CD4-positive, alpha-beta T cell treated with Interleukin-4 for 4 hours (primary cell): ENCODE measurements around the gene SOHLH2.

Experiments used
- DNase-seq: peaks from one replicate; pipeline ENCODE4 v3.0.0-alpha.2; 2020

The SOHLH2 gene

GRCh38 chr13:36130552-36131221, 83.7 kb downstream of the SOHLH2 start:
- no peak for DNase-seq

- DNase-seq = no peak
Measured at GRCh38 chr13:36130193-36130551, 84.2 kb downstream of the SOHLH2 start.

GRCh38 chr13:36129539-36129938, 84.8 kb downstream of the SOHLH2 start:
- DNase-seq = no peak

DNA sequence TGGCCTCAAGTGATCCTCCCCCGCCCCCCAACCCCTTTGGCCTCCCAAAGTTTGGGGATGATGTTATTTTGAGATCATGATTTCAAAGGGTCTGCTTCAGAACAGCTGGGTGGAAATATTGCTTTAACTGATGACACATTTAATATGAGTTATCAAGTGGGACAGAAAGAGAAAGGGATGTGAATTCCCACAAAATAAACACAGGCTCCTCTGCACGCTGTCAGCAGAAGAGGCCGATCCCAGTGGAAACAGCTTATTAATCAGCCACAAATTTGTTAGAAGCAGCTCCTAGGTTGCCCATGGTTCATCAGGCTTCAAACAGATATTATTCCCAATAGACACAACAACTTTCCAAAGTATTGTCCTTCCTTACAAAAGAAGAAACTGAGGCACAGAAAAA, 87.9 kb downstream of the SOHLH2 start:
- DNase-seq = no peak

DNA sequence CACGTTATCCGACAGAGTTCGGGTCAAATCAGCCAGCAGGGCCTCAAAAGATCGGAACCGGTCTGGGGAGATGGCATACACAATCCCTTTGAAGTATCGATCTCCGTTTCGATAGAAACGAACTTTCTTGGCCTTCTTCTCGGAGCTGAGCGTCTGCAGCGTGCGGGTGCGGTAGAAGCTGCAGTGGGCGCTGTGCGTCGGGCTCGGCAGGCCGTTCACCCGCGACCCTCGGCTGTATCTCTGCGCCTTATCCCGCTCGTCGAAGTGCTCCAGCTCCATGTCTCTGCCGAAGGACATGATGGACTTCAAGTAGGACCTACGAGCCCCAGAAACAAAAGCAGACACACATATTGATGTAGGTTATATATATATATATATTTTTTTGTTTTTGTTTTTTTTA, 88.5 kb downstream of the SOHLH2 start:
- DNase-seq = no peak

DNA sequence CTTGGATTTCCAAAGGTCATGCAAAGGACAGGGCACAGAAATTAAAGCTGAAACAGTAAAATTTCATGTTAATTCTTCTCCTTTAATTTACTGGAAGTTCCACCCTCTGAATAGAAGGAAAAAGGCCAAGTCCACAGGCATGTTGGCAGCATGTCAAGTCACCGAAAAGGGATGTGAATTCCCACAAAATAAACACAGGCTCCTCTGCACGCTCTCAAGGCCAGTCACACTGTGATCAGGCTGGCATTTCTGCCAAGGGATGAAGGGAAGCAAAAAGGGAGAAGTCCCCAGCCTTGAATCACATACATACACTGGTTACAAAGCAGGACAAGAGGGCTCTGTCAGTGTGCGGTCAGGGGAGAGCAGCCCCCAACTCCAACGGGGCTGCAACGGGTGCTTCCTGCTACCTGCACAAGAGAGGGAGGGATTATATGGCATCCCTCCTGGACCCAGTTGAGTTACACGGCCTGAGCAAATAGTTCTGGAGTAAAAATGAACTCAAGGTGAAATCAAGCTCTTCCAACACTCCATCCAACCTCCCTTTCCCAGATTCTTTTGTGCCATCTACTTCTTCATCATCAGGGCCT, 90.0 kb downstream of the SOHLH2 start:
- DNase-seq = no peak
